PC-3 (cell line): ENCODE data around the gene GALNTL6.

Source experiments
- EZH2 ChIP-seq: fragments of 300-600 bp; sonication (generic); IDR thresholded peaks from one replicate; pipeline ENCODE4 v1.6.1; 2017; ENCODE audit warnings: antibody characterized with exemption, mild to moderate bottlenecking, low read length; ENCODE audit not compliant: unreplicated experiment
- TF ChIP-seq, protein P1 (sequence below): fragments of 300-600 bp; sonication (generic); conservative IDR thresholded peaks from 2 replicates; pipeline ENCODE4 v1.5.1; 2017; ENCODE audit warnings: antibody characterized with exemption, low read depth, mild to moderate bottlenecking, low read length

DNA sequence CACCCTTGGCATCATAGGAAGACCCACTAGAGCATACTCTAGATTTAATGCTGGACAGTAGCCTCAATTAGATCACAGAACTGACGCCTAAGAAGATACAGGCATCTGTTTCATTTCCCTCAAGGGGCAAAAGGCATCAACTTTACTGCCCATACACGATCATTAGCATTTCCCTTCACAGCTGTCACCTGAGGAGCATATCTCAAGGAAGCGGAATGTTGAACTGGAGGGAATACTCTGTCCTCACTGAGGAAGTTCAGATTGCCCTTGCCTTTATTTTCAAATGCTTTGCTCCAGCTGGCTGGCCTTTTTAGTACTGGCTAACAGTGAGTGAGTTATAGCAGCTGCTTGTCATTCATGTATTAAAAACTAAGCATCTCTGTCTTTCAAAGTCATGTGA lies 847.0 kb downstream of the GALNTL6 start:
- TF ChIP-seq, protein P1, sequence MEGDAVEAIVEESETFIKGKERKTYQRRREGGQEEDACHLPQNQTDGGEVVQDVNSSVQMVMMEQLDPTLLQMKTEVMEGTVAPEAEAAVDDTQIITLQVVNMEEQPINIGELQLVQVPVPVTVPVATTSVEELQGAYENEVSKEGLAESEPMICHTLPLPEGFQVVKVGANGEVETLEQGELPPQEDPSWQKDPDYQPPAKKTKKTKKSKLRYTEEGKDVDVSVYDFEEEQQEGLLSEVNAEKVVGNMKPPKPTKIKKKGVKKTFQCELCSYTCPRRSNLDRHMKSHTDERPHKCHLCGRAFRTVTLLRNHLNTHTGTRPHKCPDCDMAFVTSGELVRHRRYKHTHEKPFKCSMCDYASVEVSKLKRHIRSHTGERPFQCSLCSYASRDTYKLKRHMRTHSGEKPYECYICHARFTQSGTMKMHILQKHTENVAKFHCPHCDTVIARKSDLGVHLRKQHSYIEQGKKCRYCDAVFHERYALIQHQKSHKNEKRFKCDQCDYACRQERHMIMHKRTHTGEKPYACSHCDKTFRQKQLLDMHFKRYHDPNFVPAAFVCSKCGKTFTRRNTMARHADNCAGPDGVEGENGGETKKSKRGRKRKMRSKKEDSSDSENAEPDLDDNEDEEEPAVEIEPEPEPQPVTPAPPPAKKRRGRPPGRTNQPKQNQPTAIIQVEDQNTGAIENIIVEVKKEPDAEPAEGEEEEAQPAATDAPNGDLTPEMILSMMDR: no peak
- TF ChIP-seq EZH2: no peak
